Measurements from ENCODE around the gene SRGAP1. TPM values are rescaled to one million over a fixed set of nuclear protein-coding genes. Genes with fewer than 3 reads are reported as not detected.

Gene SRGAP1
- total RNA-seq, 3 donors from 2014 or later: 12.2 to 23.9 (median 15.9) TPM

DNA sequence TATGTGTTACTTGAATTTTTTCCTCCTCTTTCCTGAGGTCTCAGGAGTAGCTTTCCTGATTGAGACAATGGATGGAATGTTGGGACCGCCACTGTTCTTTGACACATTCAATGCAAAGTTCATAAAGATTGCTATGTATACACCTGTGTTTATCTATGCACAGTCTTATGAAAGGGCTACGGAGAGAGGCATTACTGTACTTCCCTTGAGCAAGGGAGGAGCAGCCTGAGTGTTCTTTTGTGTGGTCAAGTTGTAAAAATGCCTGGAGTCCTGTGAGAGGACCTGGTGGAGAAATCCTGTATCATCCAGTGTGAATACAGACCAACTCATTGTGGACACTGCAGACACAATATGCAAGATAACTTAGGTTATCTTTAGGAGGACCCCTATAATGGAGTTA is 1.2 kb downstream of the SRGAP1 start:
- Histone ChIP-seq H3K36me3 (ENCODE audit: low read depth) (no peaks in the 10 kb centered on the region), H3K4me3 (peak overlapping the region; percentile 80), H3K9me3 (no peaks in the 10 kb centered on the region), H3K4me1 (ENCODE audit: low read depth) (peaks cover 21% of the 10 kb centered on the region)
- ATAC-seq (peak; percentile 53), DNase-seq (peak in 1 of 3 donors; percentile 47)
- intact Hi-C loops (cut with DNase I, micrococcal nuclease): loop anchor here in 1 of 2 donors (10.0 kb wide), 1 partner anchor 159 kb away; no protein-coding TSS in a partner anchor
- TF ChIP-seq, protein P1, sequence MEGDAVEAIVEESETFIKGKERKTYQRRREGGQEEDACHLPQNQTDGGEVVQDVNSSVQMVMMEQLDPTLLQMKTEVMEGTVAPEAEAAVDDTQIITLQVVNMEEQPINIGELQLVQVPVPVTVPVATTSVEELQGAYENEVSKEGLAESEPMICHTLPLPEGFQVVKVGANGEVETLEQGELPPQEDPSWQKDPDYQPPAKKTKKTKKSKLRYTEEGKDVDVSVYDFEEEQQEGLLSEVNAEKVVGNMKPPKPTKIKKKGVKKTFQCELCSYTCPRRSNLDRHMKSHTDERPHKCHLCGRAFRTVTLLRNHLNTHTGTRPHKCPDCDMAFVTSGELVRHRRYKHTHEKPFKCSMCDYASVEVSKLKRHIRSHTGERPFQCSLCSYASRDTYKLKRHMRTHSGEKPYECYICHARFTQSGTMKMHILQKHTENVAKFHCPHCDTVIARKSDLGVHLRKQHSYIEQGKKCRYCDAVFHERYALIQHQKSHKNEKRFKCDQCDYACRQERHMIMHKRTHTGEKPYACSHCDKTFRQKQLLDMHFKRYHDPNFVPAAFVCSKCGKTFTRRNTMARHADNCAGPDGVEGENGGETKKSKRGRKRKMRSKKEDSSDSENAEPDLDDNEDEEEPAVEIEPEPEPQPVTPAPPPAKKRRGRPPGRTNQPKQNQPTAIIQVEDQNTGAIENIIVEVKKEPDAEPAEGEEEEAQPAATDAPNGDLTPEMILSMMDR (IDR thresholded peaks at IDR 0.05): no peak

DNA sequence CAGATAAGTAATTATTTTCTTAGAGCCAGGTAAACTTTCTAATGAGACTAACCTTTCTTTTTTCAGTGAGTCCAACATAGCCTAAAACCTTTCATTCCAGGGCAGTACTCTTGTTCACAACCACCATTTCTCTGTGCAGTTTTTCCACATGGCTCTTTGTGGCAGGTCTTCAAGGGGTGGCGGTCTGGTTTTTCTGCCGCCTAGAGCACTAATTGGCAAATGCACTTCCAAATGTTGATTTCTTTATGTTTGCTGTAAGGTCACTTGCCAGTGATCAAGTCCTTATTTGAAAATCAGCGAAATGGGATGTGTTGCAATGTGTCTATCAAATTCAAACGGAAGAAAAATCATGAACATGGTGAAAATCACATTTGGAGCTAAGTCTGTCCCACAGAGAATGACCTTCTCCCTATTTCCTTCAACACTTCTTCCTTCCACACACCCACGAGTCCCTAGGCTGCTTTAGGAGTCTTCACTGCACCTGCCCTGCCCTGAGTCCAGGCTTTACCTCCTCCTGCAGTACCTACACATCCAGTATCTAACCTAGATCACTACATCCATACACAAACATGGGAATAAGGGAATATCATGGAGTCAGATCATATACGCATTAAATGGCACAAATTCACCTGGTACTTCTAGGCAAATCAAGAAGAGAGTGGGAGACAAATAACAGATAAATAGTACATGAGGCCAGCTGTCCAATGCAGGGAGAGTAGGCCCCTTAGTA is 1.9 kb downstream of the SRGAP1 start:
- TF ChIP-seq, protein P1 (IDR thresholded peaks at IDR 0.05): no peak
- Histone ChIP-seq H3K4me3 (no peak overlapping the region), H3K4me1 (ENCODE audit: low read depth) (peaks cover 21% of the 10 kb centered on the region), H3K36me3 (ENCODE audit: low read depth) (no peaks in the 10 kb centered on the region), H3K9me3 (no peaks in the 10 kb centered on the region)
- no peak for ATAC-seq
- intact Hi-C loops (cut with DNase I, micrococcal nuclease): loop anchor here in 1 of 2 donors (10.0 kb wide), 1 partner anchor 158 kb away; no protein-coding TSS in a partner anchor
- DNase-seq: no peak

DNA sequence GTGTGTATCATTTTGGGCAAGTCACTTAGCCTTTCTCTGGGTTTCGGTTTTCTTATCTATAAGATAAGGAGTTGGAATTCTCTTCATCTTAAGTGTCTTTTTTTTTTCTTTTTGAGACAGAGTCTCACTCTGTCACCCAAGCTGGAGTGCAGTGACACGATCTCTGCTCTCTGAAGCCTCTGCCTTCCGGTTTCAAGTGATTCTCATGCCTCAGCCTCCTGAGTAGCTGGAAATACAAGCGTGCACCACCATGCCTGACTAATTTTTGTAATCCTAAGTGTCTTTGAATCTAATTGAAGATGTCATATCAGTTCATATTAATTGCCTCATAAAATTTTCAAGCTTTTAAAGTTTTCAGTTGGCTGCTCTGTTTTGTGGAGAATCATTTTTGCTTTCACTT is 4.0 kb downstream of the SRGAP1 start:
- ATAC-seq (no peak), DNase-seq (no peak)
- no peaks in the 10 kb centered on the region for H3K36me3 ChIP-seq (ENCODE audit: low read depth)
- no peaks in the 10 kb centered on the region for H3K9me3 ChIP-seq
- H3K4me1 ChIP-seq (ENCODE audit: low read depth): peaks cover 21% of the 10 kb centered on the region
- H3K4me3 ChIP-seq: no peak overlapping the region
- TF ChIP-seq, protein P1 (IDR thresholded peaks at IDR 0.05): no peak
- intact Hi-C loops (cut with DNase I, micrococcal nuclease): loop anchor here in 1 of 2 donors (10.0 kb wide), 1 partner anchor 156 kb away; no protein-coding TSS in a partner anchor

DNA sequence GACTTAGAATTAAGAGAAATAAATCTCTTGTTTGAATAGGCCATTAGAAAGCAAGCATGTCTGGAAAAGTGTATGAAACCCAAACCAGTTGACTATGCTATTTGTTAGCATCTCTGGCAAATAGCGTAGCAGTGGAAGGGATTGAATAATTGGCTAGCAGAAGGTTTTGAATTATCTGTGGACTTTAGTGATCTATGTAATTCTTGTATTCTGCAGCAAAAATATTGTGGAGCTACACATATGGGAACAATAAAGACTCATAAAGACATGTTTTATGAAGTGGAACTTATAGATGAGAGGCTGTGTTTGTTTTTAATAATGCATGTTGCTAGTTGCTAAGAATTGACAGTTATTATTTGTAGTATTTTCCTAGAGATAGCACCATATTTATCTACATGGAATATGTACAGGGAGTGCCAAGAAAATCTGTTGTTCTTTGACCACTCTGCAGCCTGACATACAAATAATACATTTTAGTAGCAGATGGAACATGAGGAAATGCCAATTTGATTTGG is 4.7 kb downstream of the SRGAP1 start:
- DNase-seq (no peak), ATAC-seq (no peak)
- intact Hi-C loops (cut with DNase I, micrococcal nuclease): loop anchor here in 1 of 2 donors (10.0 kb wide), 1 partner anchor 156 kb away; no protein-coding TSS in a partner anchor
- Histone ChIP-seq H3K9me3 (no peaks in the 10 kb centered on the region), H3K4me1 (ENCODE audit: low read depth) (peaks cover 21% of the 10 kb centered on the region), H3K4me3 (no peak overlapping the region), H3K36me3 (ENCODE audit: low read depth) (no peaks in the 10 kb centered on the region)
- TF ChIP-seq, protein P1 (IDR thresholded peaks at IDR 0.05): no peak

DNA sequence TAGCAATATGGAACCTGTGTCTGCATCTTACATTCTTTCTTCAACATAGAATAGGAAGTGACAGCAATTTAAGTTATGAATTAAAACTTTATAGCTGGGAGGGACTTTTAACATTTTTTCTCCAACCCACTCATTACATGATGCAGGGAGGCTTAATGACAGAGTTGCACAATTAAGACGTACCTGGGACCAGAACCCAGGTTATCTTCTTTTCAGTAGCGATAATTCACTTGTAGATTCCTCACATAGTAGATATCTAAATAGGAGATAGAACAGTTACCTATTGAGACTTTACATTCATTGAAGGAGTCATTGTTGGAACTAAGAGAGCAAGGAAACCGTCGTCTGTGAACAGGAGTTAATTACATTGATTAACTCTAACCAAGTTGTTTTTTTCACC is 5.1 kb downstream of the SRGAP1 start:
- no peaks in the 10 kb centered on the region for H3K9me3 ChIP-seq
- ATAC-seq: no peak
- intact Hi-C loops (cut with DNase I, micrococcal nuclease): loop anchor here in 1 of 2 donors (10.0 kb wide), 1 partner anchor 155 kb away; no protein-coding TSS in a partner anchor
- TF ChIP-seq, protein P1 (IDR thresholded peaks at IDR 0.05): no peak
- no peak for DNase-seq
- peaks cover 21% of the 10 kb centered on the region for H3K4me1 ChIP-seq (ENCODE audit: low read depth)
- H3K36me3 ChIP-seq (ENCODE audit: low read depth): no peaks in the 10 kb centered on the region
- no peak overlapping the region for H3K4me3 ChIP-seq

Measured in mucosa of descending colon (tissue), 3 donors.